Neural progenitor cell (in vitro differentiated cells): Measurements from ENCODE around the gene CERT1. TPM values are rescaled to one million over a fixed set of nuclear protein-coding genes. Genes with fewer than 3 reads are reported as not detected.
"Not testable (repeated sequence)": the region's sequence is repeated elsewhere in the genome, so short reads cannot be mapped to it uniquely, and the experiment has no call there.

Experiments
- DNase-seq: peaks from one replicate; pipeline ENCODE4 v3.0.0-alpha.2; 2016; ENCODE audit warnings: low spot score
- H2AFZ ChIP-seq: fragments of 200-600 bp; sonication (generic); replicated peaks from 2 replicates; pipeline ENCODE4 v1.6.1; 2016; ENCODE audit warnings: antibody characterized with exemption
- H3F3A ChIP-seq: fragments of 200-600 bp; sonication (generic); 2 replicates; pipeline ENCODE4 v1.6.1; 2016; ENCODE audit warnings: antibody characterized with exemption, low read depth
- H3K27ac ChIP-seq: fragments of 200-600 bp; sonication (generic); 2 replicates; pipeline ENCODE4 v1.5.1; 2016; ENCODE audit warnings: mild to moderate bottlenecking
- H3K27me3 ChIP-seq: fragments of 200-600 bp; sonication (generic); 2 replicates; pipeline ENCODE4 v1.6.1; 2016; ENCODE audit warnings: mild to moderate bottlenecking, moderate library complexity
- H3K36me3 ChIP-seq: fragments of 200-600 bp; sonication (generic); 2 replicates; pipeline ENCODE4 v1.5.1; 2016
- H3K4me1 ChIP-seq: fragments of 200-600 bp; sonication (generic); 2 replicates; pipeline ENCODE4 v1.6.1; 2016; ENCODE audit warnings: mixed run types
- H3K4me2 ChIP-seq: fragments of 200-600 bp; sonication (generic); 2 replicates; pipeline ENCODE4 v1.6.1; 2016
- H3K4me3 ChIP-seq: fragments of 200-600 bp; sonication (generic); 2 replicates; pipeline ENCODE4 v1.5.1; 2016
- H3K79me2 ChIP-seq: fragments of 200-600 bp; sonication (generic); 2 replicates; pipeline ENCODE4 v1.6.1; 2016; ENCODE audit warnings: low read depth
- H3K9ac ChIP-seq: fragments of 200-600 bp; sonication (generic); 2 replicates; pipeline ENCODE4 v1.6.1; 2016
- H3K9me3 ChIP-seq: fragments of 200-600 bp; sonication (generic); 2 replicates; pipeline ENCODE4 v1.5.1; 2016; ENCODE audit warnings: low read depth
- H4K20me1 ChIP-seq: fragments of 200-600 bp; sonication (generic); 2 replicates; pipeline ENCODE4 v1.6.1; 2016; ENCODE audit warnings: low read depth
- H3K27ac Mint-ChIP-seq: 3 replicates; pipeline ENCODE4 v1.8.0; 2021; ENCODE audit warnings: mixed read lengths
- H3K27me3 Mint-ChIP-seq: 2 replicates; pipeline ENCODE4 v1.8.0; 2022; ENCODE audit warnings: low read depth, mild to moderate bottlenecking, inconsistent platforms, moderate library complexity, mixed read lengths; ENCODE audit not compliant: insufficient read depth
- H3K36me3 Mint-ChIP-seq: 3 replicates; pipeline ENCODE4 v1.8.0; 2021; ENCODE audit warnings: mixed read lengths
- H3K4me1 Mint-ChIP-seq: 3 replicates; pipeline ENCODE4 v1.8.0; 2021; ENCODE audit warnings: mixed read lengths
- H3K4me3 Mint-ChIP-seq: 3 replicates; pipeline ENCODE4 v1.8.0; 2021; ENCODE audit warnings: mild to moderate bottlenecking, moderate library complexity, mixed read lengths
- H3K9me3 Mint-ChIP-seq: 3 replicates; pipeline ENCODE4 v1.8.0; 2020; ENCODE audit warnings: mixed read lengths
- EZH2 ChIP-seq: fragments of 200-600 bp; sonication (generic); IDR thresholded peaks from 2 replicates; pipeline ENCODE4 v1.6.1; 2017; ENCODE audit warnings: antibody characterized with exemption, mild to moderate bottlenecking, moderate library complexity
- EZH2phosphoT487 ChIP-seq: fragments of 200-600 bp; sonication (generic); IDR thresholded peaks from 2 replicates; pipeline ENCODE4 v1.6.1; 2017; ENCODE audit warnings: antibody characterized with exemption
- total RNA-seq: library from RNA; depleted of rRNA; stranded (reverse); fragments of >200 nt; gene quantifications from 2 replicates; pipeline ENCODE4 v1.2.3, GENCODE V29; 2015; ENCODE audit warnings: low replicate concordance
- TF ChIP-seq, protein P1 (sequence below): fragments of 200-600 bp; sonication (generic); IDR thresholded peaks from 2 replicates; pipeline ENCODE4 v1.5.1; 2017; ENCODE audit warnings: antibody characterized with exemption, mild to moderate bottlenecking

CERT1 gene
- total RNA-seq, 1 donor from 2014 or later, result 50.4 TPM

DNA sequence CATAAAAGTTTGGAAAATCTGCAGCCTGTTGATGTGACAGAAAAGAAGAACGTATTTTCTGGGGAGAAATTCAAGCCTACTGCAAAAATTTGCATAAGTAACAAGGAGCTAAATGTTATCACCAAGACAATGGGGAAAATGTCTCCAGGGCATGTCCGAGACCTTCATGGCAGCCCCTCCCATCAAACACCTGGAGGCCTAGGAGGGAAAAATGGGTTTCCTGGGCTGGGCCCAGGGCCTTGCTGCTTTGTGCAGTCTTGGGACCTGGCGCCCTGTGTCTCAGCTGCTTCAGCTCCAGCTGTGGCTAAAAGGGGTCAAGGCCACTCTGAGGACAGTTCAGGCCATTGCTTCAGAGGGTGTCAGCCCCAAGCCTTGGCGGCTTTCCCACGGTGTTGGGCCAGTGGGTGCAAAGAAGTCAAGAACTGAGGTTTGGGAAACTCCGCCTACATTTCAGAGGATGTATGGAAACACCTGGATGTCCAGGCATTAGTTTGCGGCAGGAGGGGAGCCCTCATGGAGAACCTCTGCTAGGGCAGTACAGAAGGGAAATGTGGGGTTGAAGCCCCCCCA is 13.1 kb downstream of the CERT1 start:
- no peaks in the 10 kb centered on the region for H3F3A ChIP-seq
- Mint-ChIP-seq H3K9me3 (peaks cover 3% of the 10 kb centered on the region), H3K27ac (no peak overlapping the region), H3K4me1 (no peaks in the 10 kb centered on the region), H3K27me3 (peaks cover 2% of the 10 kb centered on the region), H3K4me3 (no peak overlapping the region), H3K36me3 (peaks cover 32% of the 10 kb centered on the region)
- H3K27ac ChIP-seq, result no peak overlapping the region
- no peak overlapping the region for H3K4me3 ChIP-seq
- H3K36me3 ChIP-seq, result no peaks in the 10 kb centered on the region
- TF ChIP-seq, protein P1, sequence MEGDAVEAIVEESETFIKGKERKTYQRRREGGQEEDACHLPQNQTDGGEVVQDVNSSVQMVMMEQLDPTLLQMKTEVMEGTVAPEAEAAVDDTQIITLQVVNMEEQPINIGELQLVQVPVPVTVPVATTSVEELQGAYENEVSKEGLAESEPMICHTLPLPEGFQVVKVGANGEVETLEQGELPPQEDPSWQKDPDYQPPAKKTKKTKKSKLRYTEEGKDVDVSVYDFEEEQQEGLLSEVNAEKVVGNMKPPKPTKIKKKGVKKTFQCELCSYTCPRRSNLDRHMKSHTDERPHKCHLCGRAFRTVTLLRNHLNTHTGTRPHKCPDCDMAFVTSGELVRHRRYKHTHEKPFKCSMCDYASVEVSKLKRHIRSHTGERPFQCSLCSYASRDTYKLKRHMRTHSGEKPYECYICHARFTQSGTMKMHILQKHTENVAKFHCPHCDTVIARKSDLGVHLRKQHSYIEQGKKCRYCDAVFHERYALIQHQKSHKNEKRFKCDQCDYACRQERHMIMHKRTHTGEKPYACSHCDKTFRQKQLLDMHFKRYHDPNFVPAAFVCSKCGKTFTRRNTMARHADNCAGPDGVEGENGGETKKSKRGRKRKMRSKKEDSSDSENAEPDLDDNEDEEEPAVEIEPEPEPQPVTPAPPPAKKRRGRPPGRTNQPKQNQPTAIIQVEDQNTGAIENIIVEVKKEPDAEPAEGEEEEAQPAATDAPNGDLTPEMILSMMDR, result no peak
- TF ChIP-seq EZH2phosphoT487, result no peak
- no peak for TF ChIP-seq EZH2
- H3K79me2 ChIP-seq, result peaks cover 36% of the 10 kb centered on the region
- peaks cover 17% of the 10 kb centered on the region for H4K20me1 ChIP-seq
- H2AFZ ChIP-seq, result no peak overlapping the region
- H3K9ac ChIP-seq, result no peak overlapping the region
- no peaks in the 10 kb centered on the region for H3K27me3 ChIP-seq
- H3K4me2 ChIP-seq, result no peak overlapping the region
- H3K9me3 ChIP-seq, result no peaks in the 10 kb centered on the region
- H3K4me1 ChIP-seq, result peaks cover 21% of the 10 kb centered on the region
- no peak for DNase-seq

DNA sequence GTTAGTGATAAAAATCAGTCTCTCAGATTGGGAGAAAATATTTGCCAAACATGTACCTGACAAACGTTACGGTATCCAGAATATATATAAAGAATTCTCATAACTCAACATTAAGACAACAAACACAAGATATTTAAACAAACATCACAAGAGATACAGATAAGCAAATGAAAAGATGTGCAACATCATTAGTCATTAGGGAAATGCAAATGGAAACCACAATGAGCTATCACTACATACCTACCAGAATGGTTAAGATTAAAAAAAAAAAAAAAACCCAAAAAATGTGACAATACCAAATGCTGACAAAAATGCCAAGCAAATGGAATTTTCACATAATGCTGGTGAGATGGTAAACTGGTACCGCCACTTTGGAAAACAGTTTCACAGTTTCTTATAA is 15.4 kb downstream of the CERT1 start:
- H3K4me1 ChIP-seq, result peaks cover 21% of the 10 kb centered on the region
- Mint-ChIP-seq H3K9me3 (peaks cover 5% of the 10 kb centered on the region), H3K27me3 (peaks cover 2% of the 10 kb centered on the region), H3K4me1 (no peaks in the 10 kb centered on the region), H3K36me3 (peaks cover 45% of the 10 kb centered on the region), H3K27ac (no peak overlapping the region), H3K4me3 (no peak overlapping the region)
- DNase-seq, result no peak
- H3K9ac ChIP-seq, result no peak overlapping the region
- H3K4me2 ChIP-seq, result no peak overlapping the region
- H3K36me3 ChIP-seq, result peaks cover 6% of the 10 kb centered on the region
- H3K27ac ChIP-seq, result no peak overlapping the region
- peaks cover 14% of the 10 kb centered on the region for H4K20me1 ChIP-seq
- H3K4me3 ChIP-seq, result no peak overlapping the region
- TF ChIP-seq, protein P1, result no peak
- no peak for TF ChIP-seq EZH2
- no peak for TF ChIP-seq EZH2phosphoT487
- no peaks in the 10 kb centered on the region for H3F3A ChIP-seq
- no peaks in the 10 kb centered on the region for H3K27me3 ChIP-seq
- peaks cover 20% of the 10 kb centered on the region for H3K79me2 ChIP-seq
- no peak overlapping the region for H2AFZ ChIP-seq
- no peaks in the 10 kb centered on the region for H3K9me3 ChIP-seq

DNA sequence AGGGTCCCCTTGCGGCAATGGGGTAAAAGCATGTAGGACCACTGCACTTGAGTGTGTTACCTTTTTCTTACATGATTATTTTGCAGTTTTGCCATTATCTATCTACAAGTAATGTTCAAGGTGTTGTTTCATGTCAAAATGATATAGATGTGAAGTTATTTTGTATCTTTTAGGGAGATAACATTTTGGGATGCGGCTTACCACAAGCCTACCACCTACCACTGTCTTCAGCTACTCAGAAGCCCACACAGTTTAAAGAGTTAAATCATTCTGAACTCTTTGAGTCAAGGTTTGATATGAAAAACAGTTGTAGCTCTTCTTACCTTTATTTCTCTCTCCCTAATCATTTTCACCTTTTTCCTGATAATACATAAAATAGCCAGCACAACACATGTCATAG is 19.8 kb downstream of the CERT1 start:
- H3K4me1 Mint-ChIP-seq, result no peaks in the 10 kb centered on the region
- H3K36me3 ChIP-seq, result peaks cover 10% of the 10 kb centered on the region
- no peak overlapping the region for H3K4me3 ChIP-seq
- no peaks in the 10 kb centered on the region for H3K27me3 Mint-ChIP-seq
- H3K4me3 Mint-ChIP-seq, result no peak overlapping the region
- H4K20me1 ChIP-seq, result peaks cover 12% of the 10 kb centered on the region
- no peaks in the 10 kb centered on the region for H3F3A ChIP-seq
- H3K27me3 ChIP-seq, result no peaks in the 10 kb centered on the region
- peaks cover 13% of the 10 kb centered on the region for H3K9me3 ChIP-seq
- H3K4me2 ChIP-seq, result no peak overlapping the region
- H3K4me1 ChIP-seq, result peaks cover 21% of the 10 kb centered on the region
- peaks cover 35% of the 10 kb centered on the region for H3K9me3 Mint-ChIP-seq
- H3K27ac ChIP-seq, result no peak overlapping the region
- peaks cover 48% of the 10 kb centered on the region for H3K79me2 ChIP-seq
- H3K9ac ChIP-seq, result no peak overlapping the region
- no peak overlapping the region for H2AFZ ChIP-seq
- peaks cover 48% of the 10 kb centered on the region for H3K36me3 Mint-ChIP-seq
- DNase-seq, result no peak
- H3K27ac Mint-ChIP-seq, result no peak overlapping the region
- TF ChIP-seq, protein P1, result no peak
- TF ChIP-seq EZH2, result no peak
- TF ChIP-seq EZH2phosphoT487, result no peak

DNA sequence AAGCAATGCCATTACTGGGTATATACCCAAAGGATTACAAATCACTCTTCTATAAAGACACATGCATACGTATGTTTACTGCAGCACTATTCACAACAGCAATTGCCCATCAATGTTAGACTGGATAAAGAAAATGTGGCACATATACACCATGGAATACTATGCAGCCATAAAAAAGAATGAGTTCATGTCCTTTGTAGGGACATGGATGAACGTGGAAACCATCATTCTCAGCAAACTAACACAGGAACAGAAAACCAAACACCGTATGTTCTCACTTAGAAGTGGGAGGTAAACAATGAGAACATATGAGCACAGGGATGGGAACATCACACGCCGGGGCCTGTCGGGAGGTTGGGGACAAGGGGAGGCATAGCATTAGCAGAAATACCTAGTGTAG is 21.6 kb downstream of the CERT1 start:
- not testable (repeated sequence) for H2AFZ ChIP-seq, H3K9ac ChIP-seq, H3K4me2 ChIP-seq, H3K27me3 ChIP-seq, H3K4me3 Mint-ChIP-seq, H3K27me3 Mint-ChIP-seq, H3K4me3 ChIP-seq, H3K27ac Mint-ChIP-seq, H3K27ac ChIP-seq, H3K4me1 Mint-ChIP-seq, H3F3A ChIP-seq, H3K36me3 ChIP-seq, DNase-seq, H4K20me1 ChIP-seq, H3K4me1 ChIP-seq
- peaks cover 53% of the 10 kb centered on the region for H3K36me3 Mint-ChIP-seq
- peaks cover 57% of the 10 kb centered on the region for H3K79me2 ChIP-seq
- H3K9me3 ChIP-seq, result peaks cover 13% of the 10 kb centered on the region
- H3K9me3 Mint-ChIP-seq, result peaks cover 49% of the 10 kb centered on the region
